Lung (tissue), 12 donors: Measurements from ENCODE around the gene PTPN14. TPM values are rescaled to one million over a fixed set of nuclear protein-coding genes. Genes with fewer than 3 reads are reported as not detected.

ENCODE experiments used
- ATAC-seq: fragments of 200-7000 bp; cut with Tn5 transposase; one replicate; pipeline ENCODE4 v1.9.1; 2020; ENCODE audit warnings: moderate number of reproducible peaks; ENCODE audit not compliant: insufficient read depth, low FRiP score
- DNase-seq, 3 donors: peaks; one replicate each; pipeline ENCODE4 v3.0.0-alpha.2; 2013 to 2017
- H3K27ac ChIP-seq, 2 donors: one replicate each; pipeline ENCODE4 v1.5.1; 2013; ENCODE audit warnings: mild to moderate bottlenecking in 2 of 2, moderate library complexity in 2 of 2, control low read depth in 1 of 2, inconsistent platforms in 1 of 2, low read depth in 1 of 2, low read length in 1 of 2
- H3K27me3 ChIP-seq, 3 donors: one replicate each; pipeline ENCODE4 v1.5.1; 2013; ENCODE audit warnings: low read length in 2 of 3; ENCODE audit not compliant: control insufficient read depth in 3 of 3, insufficient read depth in 3 of 3
- H3K36me3 ChIP-seq, 4 donors: one replicate each; pipeline ENCODE4 v1.5.1; 2013; ENCODE audit warnings: low read length in 4 of 4, mild to moderate bottlenecking in 1 of 4, moderate library complexity in 1 of 4; ENCODE audit not compliant: control insufficient read depth in 4 of 4, insufficient read depth in 4 of 4
- H3K4me1 ChIP-seq, 5 donors: one replicate each; pipeline ENCODE4 v1.5.1; 2013; ENCODE audit warnings: low read length in 5 of 5, mild to moderate bottlenecking in 2 of 5, moderate library complexity in 1 of 5; ENCODE audit not compliant: control insufficient read depth in 5 of 5, insufficient read depth in 5 of 5
- H3K4me3 ChIP-seq: one replicate; pipeline ENCODE4 v1.5.1; 2013; ENCODE audit warnings: mild to moderate bottlenecking, control low read depth, moderate library complexity
- H3K9ac ChIP-seq, 2 donors: one replicate each; pipeline ENCODE4 v1.5.1; 2013; ENCODE audit warnings: low read length in 2 of 2, control low read depth in 1 of 2; ENCODE audit not compliant: insufficient read depth in 1 of 2
- H3K9me3 ChIP-seq, 4 donors: one replicate each; pipeline ENCODE4 v1.5.1; 2013; ENCODE audit warnings: low read length in 3 of 4, mild to moderate bottlenecking in 1 of 4, moderate library complexity in 1 of 4; ENCODE audit not compliant: control insufficient read depth in 4 of 4, insufficient read depth in 3 of 4
- WGBS, 2 donors: extraction: QIAGEN DNeasy Blood & Tissue Kit; methylation state at CpG; one replicate each; pipeline ENCODE4 v1.1.7; 2013; 5-methylcytosine and 5-hydroxymethylcytosine counted together
- polyA plus RNA-seq, 2 donors: library from polyadenylated mRNA; stranded (reverse); fragments of 200-250 nt; gene quantifications; one replicate each; pipeline ENCODE4 v1.2.1, GENCODE V29; 2013
- total RNA-seq, 2 donors: library from RNA; depleted of rRNA in 1 of 2; stranded (reverse); fragments of >200 nt in 1 of 2; gene quantifications; one replicate each; pipeline ENCODE4 v1.2.1, GENCODE V29; 2014 to 2021
- TF ChIP-seq, protein P1 (sequence below): IDR thresholded peaks from 2 replicates; pipeline ENCODE4 v1.5.1; 2012; ENCODE audit warnings: mild to moderate bottlenecking; ENCODE audit errors: control extremely low read depth, extremely low read depth
- donor health status: control.
- donor health status: control.
- donor health status: Bipolar disorder and iron deficiency.
- donor health status: healthy.
- donor health status: DM: yes; HTN: yes; CAD: no.

The PTPN14 gene
- total and polyA plus RNA-seq, 4 donors = 4.4 to 43.2 (median 15.2) TPM

GRCh38 chr1:214546886-214547641 lies 4.3 kb downstream of the PTPN14 start:
- no peaks in the 10 kb centered on the region for H3K36me3 ChIP-seq
- no peaks in the 10 kb centered on the region for H3K27me3 ChIP-seq
- no peak overlapping the region for H3K4me3 ChIP-seq
- no peaks in the 10 kb centered on the region for H3K9me3 ChIP-seq
- ATAC-seq = no peak
- no peak overlapping the region for H3K9ac ChIP-seq
- H3K27ac ChIP-seq = no peak overlapping the region
- H3K4me1 ChIP-seq = peaks cover 13 to 34% (median 19%) of the 10 kb centered on the region in 5 donors
- WGBS, 2 donors = 67 to 80% methylated on average over 6 of the region's 6 CpGs
- DNase-seq = no peak
- TF ChIP-seq, protein P1, sequence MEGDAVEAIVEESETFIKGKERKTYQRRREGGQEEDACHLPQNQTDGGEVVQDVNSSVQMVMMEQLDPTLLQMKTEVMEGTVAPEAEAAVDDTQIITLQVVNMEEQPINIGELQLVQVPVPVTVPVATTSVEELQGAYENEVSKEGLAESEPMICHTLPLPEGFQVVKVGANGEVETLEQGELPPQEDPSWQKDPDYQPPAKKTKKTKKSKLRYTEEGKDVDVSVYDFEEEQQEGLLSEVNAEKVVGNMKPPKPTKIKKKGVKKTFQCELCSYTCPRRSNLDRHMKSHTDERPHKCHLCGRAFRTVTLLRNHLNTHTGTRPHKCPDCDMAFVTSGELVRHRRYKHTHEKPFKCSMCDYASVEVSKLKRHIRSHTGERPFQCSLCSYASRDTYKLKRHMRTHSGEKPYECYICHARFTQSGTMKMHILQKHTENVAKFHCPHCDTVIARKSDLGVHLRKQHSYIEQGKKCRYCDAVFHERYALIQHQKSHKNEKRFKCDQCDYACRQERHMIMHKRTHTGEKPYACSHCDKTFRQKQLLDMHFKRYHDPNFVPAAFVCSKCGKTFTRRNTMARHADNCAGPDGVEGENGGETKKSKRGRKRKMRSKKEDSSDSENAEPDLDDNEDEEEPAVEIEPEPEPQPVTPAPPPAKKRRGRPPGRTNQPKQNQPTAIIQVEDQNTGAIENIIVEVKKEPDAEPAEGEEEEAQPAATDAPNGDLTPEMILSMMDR = no peak

- ATAC-seq = no peak
- H3K4me1 ChIP-seq = peaks cover 12 to 34% (median 25%) of the 10 kb centered on the region in 5 donors
- no peak overlapping the region for H3K27ac ChIP-seq
- H3K9me3 ChIP-seq = no peaks in the 10 kb centered on the region
- H3K36me3 ChIP-seq = no peaks in the 10 kb centered on the region
- no peak overlapping the region for H3K4me3 ChIP-seq
- no peaks in the 10 kb centered on the region for H3K27me3 ChIP-seq
- WGBS, 2 donors = 91 to 93% methylated on average over 4 of the region's 4 CpGs
- H3K9ac ChIP-seq = no peak overlapping the region
- DNase-seq = no peak
- TF ChIP-seq, protein P1 = no peak
Observed at GRCh38 chr1:214546084-214546483, 5.3 kb downstream of the PTPN14 start.

GRCh38 chr1:214545293-214545692 lies 6.1 kb downstream of the PTPN14 start:
- TF ChIP-seq, protein P1 = no peak
- Histone ChIP-seq H3K36me3 (no peaks in the 10 kb centered on the region), H3K9ac (no peak overlapping the region), H3K27ac (no peak overlapping the region), H3K4me3 (no peak overlapping the region), H3K4me1 (peaks cover 11 to 34% (median 24%) of the 10 kb centered on the region in 5 donors), H3K9me3 (no peaks in the 10 kb centered on the region), H3K27me3 (no peaks in the 10 kb centered on the region)
- DNase-seq (no peak), ATAC-seq (no peak)
- 72 to 85% methylated on average over 2 of the region's 2 CpGs for WGBS, 2 donors
